Endothelial cell of umbilical vein (primary cell): ENCODE measurements around the gene CCDC54. TPM values are rescaled to one million over a fixed set of nuclear protein-coding genes. Genes with fewer than 3 reads are reported as not detected.

Source experiments
- polyA plus RNA-seq, 4 experiments: library from polyadenylated mRNA; depleted of rRNA in 3 of 4; stranded (reverse) in 3 of 4; unstranded in 1 of 4; fragments of >200 nt; gene quantifications; 2 replicates each; pipeline versions ENCODE4 v1.2.1 to v1.2.3, GENCODE V29; 2011 to 2012; ENCODE audit warnings: missing spikeins in 1 of 4
- total RNA-seq: library from RNA; stranded (reverse); gene quantifications from 2 replicates; pipeline ENCODE4 v1.2.3, GENCODE V29; 2021

The CCDC54 gene
- total and polyA plus RNA-seq, 2 donors (not counting 3 experiments of a cell fraction or from before 2014, with no cell fraction given): not detected

Other genes with a start within 250 kb of the CCDC54 start
- 35.6 and 43.4 TPM in 2 replicates for gene BBX, start 145.5 kb downstream of the CCDC54 start, total RNA-seq
- 11.2 and 21.4 TPM in 2 replicates for gene BBX, start 145.5 kb downstream of the CCDC54 start, polyA plus RNA-seq